GM18526 (cell line): ENCODE data around the gene TBRG1.

Experiments used
- POLR2A ChIP-seq: IDR thresholded peaks from 3 replicates; pipeline ENCODE4 v1.6.1; 2011; ENCODE audit not compliant: insufficient read length; ENCODE audit errors: extremely low read depth

Gene TBRG1

DNA sequence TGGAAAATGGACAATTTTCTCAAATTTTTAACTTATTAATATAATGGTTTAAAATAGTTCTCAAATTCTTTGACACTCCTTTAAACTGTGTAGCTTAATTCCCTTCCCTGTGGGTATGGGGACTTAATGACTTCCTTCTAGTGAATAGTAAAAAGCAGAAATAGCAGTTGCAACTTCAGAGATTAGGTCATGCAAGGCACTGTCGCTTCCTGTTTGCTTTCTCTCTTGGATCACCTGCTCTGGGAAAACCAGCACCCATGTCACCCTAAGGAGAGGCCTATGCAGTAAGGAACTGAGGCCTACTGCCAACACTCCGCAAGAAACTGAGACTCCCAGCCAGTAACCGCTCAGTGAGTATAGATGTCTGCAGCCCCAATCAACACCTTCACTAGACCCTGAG is 16.9 kb upstream of the TBRG1 start:
- TF ChIP-seq POLR2A: no peak

DNA sequence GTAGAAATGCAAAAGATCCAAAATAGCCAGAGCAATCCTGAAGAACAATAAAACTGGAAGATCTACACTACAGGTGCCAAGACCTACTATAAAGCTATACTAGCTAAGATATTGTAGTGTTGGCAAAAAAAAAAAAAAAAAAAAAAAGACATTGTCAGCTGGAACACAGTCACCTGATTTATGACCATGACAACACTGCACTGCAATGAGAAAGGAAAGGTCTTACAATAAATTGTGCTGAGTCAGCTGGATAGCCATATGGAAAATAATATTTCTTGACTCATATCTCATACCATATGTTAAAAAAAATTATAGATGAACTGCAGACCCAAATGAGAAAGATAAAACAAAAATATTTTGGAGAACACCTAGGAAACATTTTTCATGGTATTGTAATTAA is 14.5 kb upstream of the TBRG1 start:
- TF ChIP-seq POLR2A: no peak

- no peak for TF ChIP-seq POLR2A
These were observed 12.4 kb upstream of the TBRG1 start for GRCh38 chr11:124610295-124610694.

GRCh38 chr11:124611064-124611463 is 11.6 kb upstream of the TBRG1 start, which contains the start of gene PANX3:
Gene PANX3 (plus strand): TSS chr11:124611428. CDS start chr11:124611557, 129 bp downstream.
- no peak for TF ChIP-seq POLR2A

DNA sequence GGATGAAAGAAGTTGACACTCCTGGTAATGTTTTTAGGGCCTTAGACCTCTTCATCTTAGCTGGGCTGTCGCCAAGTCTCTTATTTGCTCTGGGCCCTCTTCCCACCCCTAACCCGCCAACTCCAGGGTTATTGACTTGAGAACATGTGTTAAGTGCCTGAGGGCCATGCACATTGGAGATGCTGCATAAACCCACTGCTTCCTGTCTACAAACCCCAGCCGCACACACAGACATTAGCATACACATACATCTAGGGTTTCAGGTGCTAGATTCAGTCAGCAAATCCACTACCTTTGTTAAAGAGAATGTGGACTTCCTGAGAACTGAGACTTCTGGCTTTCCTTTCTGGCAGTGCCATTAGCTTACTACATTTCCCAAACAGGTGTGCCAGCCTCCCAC is 10.6 kb upstream of the TBRG1 start:
- no peak for TF ChIP-seq POLR2A

DNA sequence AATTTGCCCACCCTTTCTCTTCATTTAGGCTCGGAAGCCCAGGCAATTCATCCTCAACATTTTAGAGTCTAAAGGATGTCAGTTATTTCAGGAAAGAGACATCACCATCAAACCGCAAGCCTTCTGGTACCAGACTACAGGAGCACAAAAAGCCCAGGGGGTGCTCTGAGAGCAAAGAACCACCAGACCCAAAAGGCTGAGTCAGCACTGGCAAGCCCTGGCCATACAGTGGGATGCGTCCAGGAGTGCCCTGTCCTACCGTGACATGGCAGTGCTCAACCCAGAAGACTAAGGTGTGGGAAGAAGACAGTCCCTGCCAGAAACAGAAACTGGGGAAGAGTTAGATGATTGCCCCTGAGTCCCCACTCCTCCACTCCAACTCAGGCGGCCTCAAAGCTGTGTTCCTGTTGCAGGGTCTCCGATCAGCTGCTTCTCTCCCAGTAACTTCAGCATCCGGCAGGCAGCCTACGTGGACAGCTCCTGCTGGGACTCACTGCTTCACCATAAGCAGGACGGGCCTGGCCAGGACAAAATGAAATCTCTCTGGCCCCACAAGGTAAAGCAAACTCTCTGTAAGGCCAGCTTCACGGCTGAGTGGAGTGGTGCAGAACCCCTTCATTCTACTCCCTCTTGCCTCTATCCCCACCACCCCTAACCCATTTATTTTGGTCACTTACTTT is 10.0 kb upstream of the TBRG1 start:
- no peak for TF ChIP-seq POLR2A

GRCh38 chr11:124618863-124619262 is 3.8 kb upstream of the TBRG1 start:
- TF ChIP-seq POLR2A: no peak

- TF ChIP-seq POLR2A: no peak
These were observed 1.3 kb downstream of the TBRG1 start for GRCh38 chr11:124623861-124624525.

DNA sequence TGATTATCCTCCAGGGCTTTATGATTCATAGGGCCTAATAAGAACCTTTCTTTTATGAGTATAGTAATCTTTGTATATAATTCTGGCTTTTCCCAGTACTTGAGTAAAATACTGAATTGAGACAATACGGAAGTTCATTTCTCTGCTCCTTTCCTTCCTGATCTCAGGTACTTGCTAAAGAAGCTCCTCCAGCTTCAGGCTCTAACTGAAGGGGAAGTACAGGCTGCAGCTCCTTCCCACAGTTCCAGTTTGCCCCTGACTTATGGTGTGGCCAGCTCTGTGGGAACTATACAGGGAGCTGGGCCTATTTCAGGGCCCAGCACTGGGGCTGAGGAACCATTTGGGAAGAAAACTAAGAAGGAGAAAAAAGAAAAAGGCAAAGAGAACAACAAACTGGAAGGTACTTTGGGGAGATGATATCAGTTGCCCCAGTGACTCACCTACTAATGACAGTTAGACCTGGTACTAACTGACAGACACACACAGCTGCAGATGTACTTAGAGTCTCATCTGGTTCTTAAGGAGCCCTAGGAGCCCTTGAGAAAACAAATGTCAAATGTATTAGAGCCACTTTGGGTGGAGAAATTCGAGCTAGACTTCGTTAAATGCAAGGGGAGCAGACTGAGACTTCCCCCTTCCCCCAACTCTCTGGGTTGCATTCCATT is 3.0 kb downstream of the TBRG1 start:
- TF ChIP-seq POLR2A: no peak

- TF ChIP-seq POLR2A: no peak
These were observed 4.9 kb downstream of the TBRG1 start for GRCh38 chr11:124627546-124627945.

DNA sequence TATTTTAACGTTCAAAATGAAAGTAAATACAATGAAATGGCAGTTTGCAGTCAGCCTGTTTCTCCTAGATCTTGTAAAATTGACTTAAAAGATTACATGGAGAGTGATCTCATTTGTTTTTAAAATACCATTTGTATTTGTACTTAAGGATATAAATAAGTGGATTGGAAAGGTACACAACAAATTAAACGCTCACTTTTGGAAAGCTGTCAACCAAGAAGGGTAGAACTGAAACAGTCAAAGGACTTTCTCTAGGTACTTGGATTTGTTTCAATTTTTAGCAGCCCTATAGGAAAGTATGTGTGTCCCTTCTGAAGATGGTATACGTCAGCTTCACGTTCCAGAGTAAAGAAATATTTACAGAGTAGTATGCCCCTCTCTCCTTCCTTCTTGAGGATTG is 7.3 kb downstream of the TBRG1 start:
- TF ChIP-seq POLR2A: no peak

DNA sequence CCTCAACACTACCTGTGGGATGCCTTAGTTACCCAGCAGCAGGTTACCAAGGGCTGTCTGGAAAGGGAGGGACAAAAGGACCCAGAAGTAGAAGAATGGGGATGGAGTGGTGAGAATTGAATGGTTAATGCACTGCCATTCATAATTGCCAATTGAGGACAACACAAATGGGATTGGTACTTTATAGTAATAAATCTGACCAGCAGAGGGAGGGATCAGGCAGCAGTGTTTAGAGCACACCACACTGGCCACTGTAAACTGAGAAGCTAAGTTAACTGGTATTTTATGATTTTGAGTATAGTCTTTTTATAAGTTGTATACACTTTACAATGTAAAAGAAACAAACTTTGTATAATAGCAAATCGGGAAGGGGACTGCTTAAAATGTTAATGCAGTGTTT is 10.7 kb downstream of the TBRG1 start:
- TF ChIP-seq POLR2A: no peak

- no peak for TF ChIP-seq POLR2A
These were observed 13.3 kb downstream of the TBRG1 start for GRCh38 chr11:124635932-124636331.

GRCh38 chr11:124638500-124638899 is 15.8 kb downstream of the TBRG1 start:
- no peak for TF ChIP-seq POLR2A

GRCh38 chr11:124639186-124639585 is 16.5 kb downstream of the TBRG1 start:
- TF ChIP-seq POLR2A: no peak

- TF ChIP-seq POLR2A: no peak
These were observed 18.0 kb downstream of the TBRG1 start for GRCh38 chr11:124640666-124641065.
